AG04449 (cell line): ENCODE data around the gene HARBI1.

ENCODE experiments used
- CTCF ChIA-PET: fragments of 350-600 bp; formaldehyde crosslinking; extraction: SDS; loops from one replicate; lab custom pipeline; 2021; ENCODE audit warnings: antibody characterized with exemption; lab: Yijun Ruan, JAX
- POLR2A ChIA-PET: fragments of 400-600, 350-600 bp; formaldehyde crosslinking; extraction: SDS; loops from one replicate; lab custom pipeline; 2020; ENCODE audit warnings: antibody characterized with exemption, inconsistent platforms; lab: Yijun Ruan, JAX
- DNase-seq: peaks from one replicate; pipeline ENCODE4 v3.0.0-alpha.2; 2010; ENCODE audit warnings: low read depth, low spot score
- H3K4me3 ChIP-seq: 2 replicates; pipeline ENCODE4 v1.5.1; 2011; ENCODE audit warnings: low read depth, mild to moderate bottlenecking, control low read depth, low read length
- CTCF ChIP-seq: IDR thresholded peaks from one replicate; pipeline ENCODE4 v1.5.1; 2011; ENCODE audit warnings: mild to moderate bottlenecking, moderate library complexity, low read length, control low read depth, inconsistent platforms; ENCODE audit not compliant: insufficient read depth; ENCODE audit errors: missing control alignments

The HARBI1 gene

GRCh38 chr11:46662366-46662765 is 45.3 kb upstream of the HARBI1 start:
- ChIA-PET CTCF (interaction anchor here (1.0 to 1.4 kb wide), 3 partner anchors 9 to 13 kb away, joined by 4 read pairs; no protein-coding TSS in a partner anchor), POLR2A (no interaction called here)
- no peak overlapping the region for H3K4me3 ChIP-seq
- no peak for TF ChIP-seq CTCF
- no peak for DNase-seq

- POLR2A ChIA-PET: no interaction called here
- CTCF ChIA-PET: interaction anchor here (1.0 kb wide), 1 partner anchor 12 kb away, joined by 4 read pairs; no protein-coding TSS in a partner anchor
- DNase-seq: no peak
- H3K4me3 ChIP-seq: no peak overlapping the region
- TF ChIP-seq CTCF: no peak
These were observed 44.8 kb upstream of the HARBI1 start for GRCh38 chr11:46661836-46662235.

- no peak overlapping the region for H3K4me3 ChIP-seq
- POLR2A ChIA-PET: no interaction called here
- CTCF ChIA-PET: interaction anchor here (1.5 to 2.8 kb wide), 2 partner anchors 10 to 12 kb away, joined by 4 to 12 read pairs; no protein-coding TSS in a partner anchor
- peak; percentile 70 for DNase-seq
- TF ChIP-seq CTCF: no peak
These were observed 42.9 kb upstream of the HARBI1 start for GRCh38 chr11:46659908-46660307.

GRCh38 chr11:46658259-46658658 is 41.2 kb upstream of the HARBI1 start:
- CTCF ChIA-PET: interaction anchor here (0.7 to 2.8 kb wide), 4 partner anchors 9 to 14 kb away, joined by 3 to 12 read pairs (median 4); no protein-coding TSS in a partner anchor

GRCh38 chr11:46657186-46657585 is 40.2 kb upstream of the HARBI1 start:
- no peak overlapping the region for H3K4me3 ChIP-seq
- TF ChIP-seq CTCF: no peak
- ChIA-PET CTCF (interaction anchor here (1.3 kb wide), 1 partner anchor 8 kb away, joined by 3 read pairs; no protein-coding TSS in a partner anchor), POLR2A (no interaction called here)
- no peak for DNase-seq

More at GRCh38 chr11:46658259-46658658, 41.2 kb upstream of the HARBI1 start:
- POLR2A ChIA-PET: interaction anchor here (0.6 to 1.3 kb wide), 2 partner anchors 9 to 17 kb away, joined by 6 read pairs; no protein-coding TSS in a partner anchor
- H3K4me3 ChIP-seq: no peak overlapping the region
- no peak for TF ChIP-seq CTCF
- no peak for DNase-seq

GRCh38 chr11:46655631-46656030 is 38.6 kb upstream of the HARBI1 start:
- CTCF ChIA-PET: interaction anchor here (0.6 to 1.1 kb wide), 2 partner anchors 14 to 47 kb away, joined by 3 read pairs; no protein-coding TSS in a partner anchor
- no peak for TF ChIP-seq CTCF
- DNase-seq: no peak
- H3K4me3 ChIP-seq: no peak overlapping the region
- POLR2A ChIA-PET: no interaction called here
